ENCODE data around the gene SCYGR7. TPM values are rescaled to one million over a fixed set of nuclear protein-coding genes. Genes with fewer than 3 reads are reported as not detected.

SCYGR7 gene, protein sequence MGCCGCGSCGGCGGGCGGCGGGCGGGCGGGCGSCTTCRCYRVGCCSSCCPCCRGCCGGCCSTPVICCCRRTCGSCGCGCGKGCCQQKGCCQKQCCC
- total RNA-seq: not detected

DNA sequence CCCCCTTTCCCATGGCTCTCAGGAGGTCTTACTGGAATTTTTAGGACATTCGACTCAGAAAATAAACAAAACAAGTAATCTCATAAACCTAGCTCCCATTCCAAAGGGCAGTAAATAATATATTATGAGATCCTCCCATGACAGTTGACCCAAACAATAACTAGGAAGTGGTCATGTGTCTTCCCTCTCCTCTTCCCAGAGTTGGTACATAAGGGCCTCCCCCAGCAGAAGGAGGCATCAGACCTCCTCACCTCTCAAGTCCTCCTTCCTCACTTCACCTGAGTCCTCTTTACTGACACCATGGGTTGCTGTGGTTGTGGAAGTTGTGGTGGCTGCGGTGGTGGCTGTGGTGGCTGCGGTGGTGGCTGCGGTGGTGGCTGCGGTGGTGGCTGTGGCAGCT is at the start of gene SCYGR7:
SCYGR7 (plus strand) TSS at position 301 of the 400 bp plus-strand sequence; CDS start at position 301, 0 bp downstream.

DNA sequence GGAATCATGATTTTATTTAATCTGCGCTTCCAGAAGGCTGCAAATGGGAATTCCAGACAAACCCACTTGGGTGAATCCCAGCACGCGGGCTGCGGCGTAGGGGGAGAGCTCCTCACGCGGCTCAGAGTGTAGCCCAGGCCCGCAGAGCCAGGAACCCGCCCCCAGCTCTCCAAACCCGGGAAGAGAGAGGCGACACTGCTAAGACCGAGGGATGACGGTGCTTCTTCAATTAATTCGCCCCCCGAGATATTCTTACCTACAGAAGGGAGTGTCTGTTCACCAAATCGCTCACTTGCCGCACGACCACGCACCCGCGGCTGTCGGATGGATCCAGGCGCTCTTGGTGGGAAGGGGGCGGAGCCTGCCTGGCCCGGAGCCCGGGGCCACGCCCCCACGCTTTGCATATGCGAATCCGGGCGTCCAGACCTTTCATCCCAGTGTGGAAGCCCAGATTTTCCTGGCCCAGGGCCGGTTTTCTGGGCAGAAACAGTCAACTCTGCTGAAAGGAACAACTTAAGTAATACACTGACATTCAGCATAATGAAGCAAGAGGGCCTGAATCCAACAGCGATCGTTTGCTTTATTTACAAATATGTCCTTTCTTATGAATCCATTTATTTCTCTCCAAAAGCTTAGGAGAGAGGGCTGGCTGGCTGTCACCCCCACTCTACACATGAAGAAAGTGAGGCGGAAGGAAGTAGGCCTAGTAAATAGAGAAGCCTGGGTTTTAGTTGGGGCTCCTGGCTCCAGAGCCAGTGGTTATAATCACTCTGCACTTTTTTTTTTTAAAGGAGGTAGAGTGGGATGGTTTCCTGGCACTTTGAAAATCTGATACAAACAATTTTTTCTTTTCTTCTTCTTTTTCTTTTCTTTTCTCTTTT is 10.2 kb upstream of the SCYGR7 start, which contains the start of gene SLC19A3:
SLC19A3 (minus strand) TSS at position 342 of the 881 bp plus-strand sequence. CDS start 15,710 bp downstream, outside the sequence.

DNA sequence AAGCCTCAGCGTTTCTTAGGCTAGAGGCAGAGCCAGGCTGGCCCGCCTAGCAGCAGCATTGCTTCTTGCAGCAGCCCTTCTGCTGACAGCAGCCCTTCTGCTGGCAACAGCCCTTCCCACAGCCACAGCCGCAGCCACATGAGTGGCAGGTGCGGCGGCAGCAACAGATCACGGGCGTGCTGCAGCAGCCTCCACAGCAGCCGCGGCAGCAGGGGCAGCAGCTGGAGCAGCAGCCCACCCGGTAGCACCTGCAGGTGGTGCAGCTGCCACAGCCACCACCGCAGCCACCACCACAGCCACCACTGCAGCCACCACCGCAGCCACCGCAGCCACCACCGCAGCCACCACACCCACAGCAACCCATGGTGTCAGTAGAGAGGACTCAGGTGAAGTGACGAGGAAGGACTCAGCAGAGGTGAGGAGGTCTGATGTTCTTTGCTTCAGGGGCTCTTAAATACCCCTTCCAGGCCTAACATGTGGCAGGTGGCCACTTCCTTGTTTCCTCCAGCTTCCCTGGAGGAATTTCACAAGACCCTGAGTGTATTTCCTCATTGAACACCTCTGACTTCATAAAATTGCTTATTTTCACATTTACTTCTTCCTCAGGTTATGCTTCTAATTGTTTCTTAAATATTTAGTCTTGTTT is 3.6 kb upstream of the SCYGR7 start, which contains the start of gene SCYGR6:
SCYGR6 (minus strand) TSS at position 364 of the 646 bp plus-strand sequence; CDS start at position 364, 0 bp downstream.

DNA sequence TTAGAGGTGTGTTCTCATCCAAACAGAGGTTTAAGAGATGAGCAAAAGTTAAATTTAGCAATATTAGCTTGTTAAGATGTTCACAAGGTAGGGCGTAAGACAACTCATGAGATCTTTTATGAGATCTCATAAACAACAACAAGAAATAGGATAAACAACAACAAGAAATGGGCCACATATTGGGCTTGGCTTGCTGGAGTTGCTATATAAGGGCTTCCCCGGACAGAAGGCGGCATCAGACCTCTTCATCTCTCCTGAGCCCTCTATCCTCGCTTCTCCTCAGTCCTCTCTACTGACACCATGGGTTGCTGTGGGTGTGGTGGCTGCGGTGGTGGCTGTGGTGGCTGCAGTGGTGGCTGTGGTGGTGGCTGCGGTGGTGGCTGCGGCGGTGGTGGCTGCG is 17.5 kb downstream of the SCYGR7 start, which contains the start of gene SCYGR8:
SCYGR8 (plus strand) TSS at position 301 of the 400 bp plus-strand sequence; CDS start at position 301, 0 bp downstream.

Small RNAs within 50 kb of the gene (small RNA-seq; reads per million reads assigned to genes)
- gene RNA5SP121: not detected
- gene SNRPGP8: not detected

Other genes starting within 250 kb of the SCYGR7 start
- not detected for gene SCYGR2, start 129.4 kb upstream of the SCYGR7 start, total RNA-seq
- not detected for gene SCYGR3, start 113.5 kb upstream of the SCYGR7 start, total RNA-seq
- not detected for gene SCYGR4, start 110.8 kb upstream of the SCYGR7 start, total RNA-seq
- gene SCYGR5, start 61.5 kb upstream of the SCYGR7 start, total RNA-seq: not detected
- gene SLC19A3, start 10.3 kb upstream of the SCYGR7 start, total RNA-seq: 3.9 TPM
- not detected for gene SCYGR6, start 3.6 kb upstream of the SCYGR7 start, total RNA-seq
- gene SCYGR8, start 17.6 kb downstream of the SCYGR7 start, total RNA-seq: not detected
- not detected for gene CCL20, start 85.5 kb downstream of the SCYGR7 start, total RNA-seq
- gene DAW1, start 143.3 kb downstream of the SCYGR7 start, total RNA-seq: 8.1 TPM

All from diencephalon (tissue), 1 donor.